IMR-90 (cell line): Measurements from ENCODE around the gene IGF1. TPM values are rescaled to one million over a fixed set of nuclear protein-coding genes. Genes with fewer than 3 reads are reported as not detected.

Experiments
- ATAC-seq: fragments of 200-7000 bp; cut with Tn5 transposase; 2 replicates; pipeline ENCODE4 v1.9.1; 2020; ENCODE audit warnings: low read depth, mild to moderate bottlenecking, moderate library complexity
- BruUV-seq: library from RNA; stranded (reverse); fragments of 400-500 nt; replicated peaks from 2 replicates; lab custom pipeline; 2021; lab: Mats Ljungman, UMichigan
- CTCF ChIA-PET: fragments of 300-600 bp; formaldehyde crosslinking; extraction: SDS; loops from one replicate; lab custom pipeline; 2021; ENCODE audit warnings: antibody characterized with exemption; lab: Yijun Ruan, JAX
- POLR2A ChIA-PET: fragments of 300-600 bp; sonication (Branson Sonifier 250); formaldehyde crosslinking; loops from one replicate; lab custom pipeline; 2022; ENCODE audit warnings: antibody characterized with exemption; ENCODE audit not compliant: unreplicated experiment; lab: Charles Lee
- DNase-seq: peaks from one replicate; pipeline ENCODE4 v3.0.0; 2013
- H2AFZ ChIP-seq: replicated peaks from 2 replicates; pipeline ENCODE3; 2013; ENCODE audit warnings: low read length, mild to moderate bottlenecking; ENCODE audit not compliant: poor library complexity
- H2AK5ac ChIP-seq: 2 replicates; pipeline ENCODE4 v1.6.1; 2013; ENCODE audit warnings: low read depth, low read length, inconsistent platforms
- H2AK9ac ChIP-seq: replicated peaks from 2 replicates; pipeline ENCODE3; 2013; ENCODE audit warnings: mild to moderate bottlenecking, low read depth, low read length, moderate library complexity; ENCODE audit not compliant: poor library complexity
- H2BK120ac ChIP-seq: 2 replicates; pipeline ENCODE4 v1.6.1; 2013; ENCODE audit warnings: low read depth, low read length, inconsistent platforms
- H2BK15ac ChIP-seq: 3 replicates; pipeline ENCODE4 v1.6.1; 2013; ENCODE audit warnings: low read depth, low read length, inconsistent platforms
- H2BK20ac ChIP-seq: 2 replicates; pipeline ENCODE4 v1.6.1; 2013; ENCODE audit warnings: low read depth, mild to moderate bottlenecking, inconsistent platforms, low read length, moderate library complexity
- H2BK5ac ChIP-seq: 2 replicates; pipeline ENCODE4 v1.6.1; 2013; ENCODE audit warnings: mild to moderate bottlenecking, low read depth, low read length, inconsistent platforms; ENCODE audit not compliant: poor library complexity, severe bottlenecking
- H3K14ac ChIP-seq: replicated peaks from 2 replicates; pipeline ENCODE4 v1.6.1; 2013; ENCODE audit warnings: low read depth, low read length, inconsistent platforms
- H3K18ac ChIP-seq: 2 replicates; pipeline ENCODE4 v1.6.1; 2013; ENCODE audit warnings: low read depth, low read length, control low read depth
- H3K23ac ChIP-seq: 2 replicates; pipeline ENCODE4 v1.6.1; 2013; ENCODE audit warnings: low read depth, low read length, inconsistent platforms
- H3K27ac ChIP-seq: 2 replicates; pipeline ENCODE4 v1.5.1; 2013; ENCODE audit warnings: mild to moderate bottlenecking, control low read depth, low read length; ENCODE audit not compliant: insufficient read depth
- H3K27me3 ChIP-seq: 2 replicates; pipeline ENCODE4 v1.6.1; 2013; ENCODE audit warnings: low read length; ENCODE audit not compliant: control insufficient read depth, insufficient read depth
- H3K36me3 ChIP-seq: 2 replicates; pipeline ENCODE4 v1.6.1; 2013; ENCODE audit warnings: low read length, mixed read lengths; ENCODE audit not compliant: control insufficient read depth, insufficient read depth
- H3K4ac ChIP-seq: 2 replicates; pipeline ENCODE4 v1.6.1; 2013; ENCODE audit warnings: low read depth, low read length, inconsistent platforms
- H3K4me1 ChIP-seq: 2 replicates; pipeline ENCODE4 v1.6.1; 2013; ENCODE audit warnings: low read length, mixed read lengths; ENCODE audit not compliant: control insufficient read depth, insufficient read depth
- H3K4me2 ChIP-seq: 2 replicates; pipeline ENCODE4 v1.6.1; 2013; ENCODE audit warnings: low read depth, mild to moderate bottlenecking, control low read depth, low read length, moderate library complexity
- H3K4me3 ChIP-seq: 2 replicates; pipeline ENCODE4 v1.5.1; 2013; ENCODE audit warnings: low read depth, mild to moderate bottlenecking, control low read depth, low read length, moderate library complexity; ENCODE audit not compliant: insufficient read depth
- H3K56ac ChIP-seq: 2 replicates; pipeline ENCODE4 v1.6.1; 2013; ENCODE audit warnings: low read length, inconsistent platforms; ENCODE audit not compliant: insufficient read depth; ENCODE audit errors: extremely low read depth
- H3K79me1 ChIP-seq, 2 experiments: 2 replicates each; pipeline ENCODE4 v1.6.1; 2013; ENCODE audit warnings: low read length in 2 of 2, inconsistent platforms in 1 of 2, low read depth in 1 of 2
- H3K9ac ChIP-seq: 2 replicates; pipeline ENCODE4 v1.6.1; 2013; ENCODE audit warnings: low read depth, low read length, control low read depth
- H3K9me1 ChIP-seq: 2 replicates; pipeline ENCODE4 v1.6.1; 2013; ENCODE audit warnings: low read length, inconsistent platforms; ENCODE audit not compliant: insufficient read depth
- H3K9me3 ChIP-seq: 2 replicates; pipeline ENCODE4 v1.6.1; 2013; ENCODE audit warnings: low read length; ENCODE audit not compliant: control insufficient read depth, insufficient read depth
- H4K20me1 ChIP-seq: 2 replicates; pipeline ENCODE4 v1.6.1; 2013; ENCODE audit warnings: low read length, inconsistent platforms; ENCODE audit not compliant: insufficient read depth
- H4K5ac ChIP-seq: 2 replicates; pipeline ENCODE4 v1.6.1; 2013; ENCODE audit warnings: mild to moderate bottlenecking, low read depth, low read length, control low read depth
- H4K8ac ChIP-seq, 2 experiments: 2 replicates each; pipeline ENCODE4 v1.6.1; 2013; ENCODE audit warnings: low read depth in 2 of 2, low read length in 2 of 2, control low read depth in 1 of 2, inconsistent platforms in 1 of 2
- H4K91ac ChIP-seq: 2 replicates; pipeline ENCODE4 v1.6.1; 2013; ENCODE audit warnings: low read depth, low read length, inconsistent platforms; ENCODE audit not compliant: insufficient read depth
- BHLHE40 ChIP-seq: fragments of 150-350 bp; IDR thresholded peaks from 2 replicates; pipeline ENCODE4 v1.6.1; 2016; ENCODE audit warnings: mild to moderate bottlenecking, low read depth, low read length
- FOS ChIP-seq: fragments of 150-350 bp; IDR thresholded peaks from 2 replicates; pipeline ENCODE4 v1.6.1; 2016; ENCODE audit warnings: low read depth, low read length
- WGBS, 2 experiments: methylation state at CpG; one replicate each; pipeline versions ENCODE4 v1.1.5 to v1.1.7; 2013; ENCODE audit warnings: missing lambda C conversion rate in 2 of 2; ENCODE audit not compliant: insufficient read length in 1 of 2; ENCODE audit errors: extremely low coverage in 2 of 2; 5-methylcytosine and 5-hydroxymethylcytosine counted together
- dilution Hi-C: fragments of 300-500 bp; cut with HindIII; formaldehyde crosslinking; loops from one replicate; pipeline ENCODE4 v1.14.3; 2018; ENCODE audit warnings: low sequenced_read_pairs; ENCODE audit not compliant: unreplicated experiment
- in situ Hi-C: fragments of 300-500 bp; cut with MboI; formaldehyde crosslinking; loops from 3 replicates; pipeline ENCODE4 v1.14.3; 2019; ENCODE audit warnings: low sequenced_read_pairs, inconsistent platforms, mixed read lengths
- intact Hi-C: fragments of 100-400 bp; cut with micrococcal nuclease; formaldehyde crosslinking; loops from 2 replicates; pipeline ENCODE4 v1.10.0; 2022
- polyA plus RNA-seq, 3 experiments: library from polyadenylated mRNA; depleted of rRNA; stranded (reverse); fragments of >200 nt; gene quantifications; 2 replicates each; pipeline ENCODE4 v1.2.3, GENCODE V29; 2012; ENCODE audit warnings: low replicate concordance in 1 of 3
- total RNA-seq: library from RNA; depleted of rRNA; stranded (reverse); fragments of >200 nt; gene quantifications from 2 replicates; pipeline ENCODE4 v1.2.3, GENCODE V29; 2012

IGF1 gene
- total and polyA plus RNA-seq, 2 of the 4 experiments (the other 2 are of a cell fraction): under 0.01 to 0.12 TPM

- ChIA-PET CTCF (no interaction called here), POLR2A (no interaction called here)
- H3K79me1 ChIP-seq: no peaks in the 10 kb centered on the region
Measured at GRCh38 chr12:102504280-102504679, 23.9 kb upstream of the IGF1 start.

More at GRCh38 chr12:102504280-102504679, 23.9 kb upstream of the IGF1 start:
- H3K9ac ChIP-seq: no peak overlapping the region
- in situ Hi-C loops: no loop called here
- H2BK5ac ChIP-seq: no peak overlapping the region
- no peaks in the 10 kb centered on the region for H4K20me1 ChIP-seq
- H3K27me3 ChIP-seq: no peaks in the 10 kb centered on the region
- intact Hi-C loops: no loop called here
- no peak for TF ChIP-seq BHLHE40
- no peak for TF ChIP-seq FOS
- H2BK20ac ChIP-seq: no peak overlapping the region
- no peak overlapping the region for H3K23ac ChIP-seq
- no peak overlapping the region for H2BK120ac ChIP-seq
- no peak overlapping the region for H2AK9ac ChIP-seq
- H3K27ac ChIP-seq: no peak overlapping the region
- H4K8ac ChIP-seq: no peak overlapping the region
- H4K5ac ChIP-seq: no peak overlapping the region
- no peak overlapping the region for H3K18ac ChIP-seq
- no CpG with 5 or more reads among the region's 2 CpGs for WGBS, 2 experiments
- no peaks in the 10 kb centered on the region for H3K9me3 ChIP-seq
- dilution Hi-C loops: no loop called here
- no TSS peak for BruUV-seq
- H3K9me1 ChIP-seq: no peaks in the 10 kb centered on the region
- no peak overlapping the region for H3K4me3 ChIP-seq
- H3K4me2 ChIP-seq: no peak overlapping the region
- ATAC-seq: no peak
- no peaks in the 10 kb centered on the region for H3K4me1 ChIP-seq
- H3K14ac ChIP-seq: no peak overlapping the region
- H2AK5ac ChIP-seq: no peak overlapping the region
- H3K36me3 ChIP-seq: no peaks in the 10 kb centered on the region
- no peak overlapping the region for H4K91ac ChIP-seq
- no peak overlapping the region for H3K4ac ChIP-seq
- DNase-seq: no peak
- no peak overlapping the region for H3K56ac ChIP-seq
- H2BK15ac ChIP-seq: no peak overlapping the region
- H2AFZ ChIP-seq: no peak overlapping the region
